ENCODE measurements around the gene HRH1.

HRH1 gene

DNA sequence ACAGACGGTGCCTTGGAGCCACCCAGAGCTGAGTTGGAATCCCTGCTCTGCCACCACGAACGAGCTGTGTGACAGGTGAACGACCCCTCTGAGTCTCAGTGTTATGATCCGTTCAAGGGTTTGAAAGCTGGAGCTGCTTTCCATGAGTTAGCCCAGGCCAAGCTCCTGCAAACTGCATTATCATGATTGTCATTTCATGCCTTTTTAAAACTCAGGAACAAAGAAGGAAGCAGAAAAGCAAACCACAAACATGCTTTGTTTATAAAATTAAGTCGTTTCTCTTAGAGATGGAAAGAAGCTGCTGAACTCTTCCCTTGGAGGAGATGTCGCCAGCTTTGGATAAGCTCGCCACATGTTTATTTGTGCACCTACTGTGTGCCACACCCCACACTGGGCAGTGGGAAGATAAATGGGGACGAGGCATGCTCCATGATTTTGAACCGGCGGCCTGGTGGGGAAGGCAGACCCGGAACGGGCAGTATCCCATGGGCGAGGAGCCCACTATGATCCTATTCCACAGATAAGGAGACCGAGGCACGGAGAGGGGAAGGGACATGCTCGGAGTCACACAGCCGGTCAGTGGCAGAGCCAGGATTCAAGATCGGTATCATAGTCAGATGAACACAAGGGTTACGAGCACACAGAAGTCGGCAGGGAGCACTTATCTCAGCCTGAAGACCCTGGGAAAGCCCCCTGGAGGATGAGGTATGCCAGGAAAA is 15.9 kb downstream of the HRH1 start:
- Histone ChIP-seq H3K9ac (ENCODE audit: low read length) (no peak overlapping the region), H3K27ac (ENCODE audit: low read length) (no peak overlapping the region)

DNA sequence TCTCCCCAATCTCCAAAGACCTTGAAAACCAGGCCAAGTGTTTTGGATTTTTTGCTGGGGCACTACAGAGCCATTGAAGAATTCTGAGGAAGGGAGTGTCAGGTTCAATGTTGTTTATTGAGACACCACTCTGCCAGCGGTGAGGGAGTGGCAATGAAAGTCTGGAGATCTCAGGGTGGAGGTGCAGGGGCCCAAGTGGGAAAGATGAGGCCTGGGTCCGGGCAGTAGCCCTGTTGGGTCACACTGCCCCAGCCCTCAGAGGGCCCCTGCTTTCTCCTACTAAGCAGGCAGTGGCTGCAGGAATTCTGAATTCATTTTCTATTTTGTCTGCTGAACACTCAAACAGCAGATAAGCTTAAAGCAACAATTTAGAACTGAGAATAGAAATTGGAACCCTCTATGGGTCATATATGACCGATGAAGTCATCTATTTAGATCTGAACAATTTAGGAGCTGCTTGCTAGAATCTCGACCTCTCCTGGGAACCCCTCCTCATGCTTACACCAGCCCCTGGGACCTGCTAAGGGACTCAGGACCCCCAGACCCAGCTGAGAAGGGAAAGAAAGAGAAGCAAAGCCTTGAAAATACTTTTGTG is 17.9 kb downstream of the HRH1 start:
- Histone ChIP-seq H3K36me3 (replicated peaks; ENCODE audit: insufficient read depth, low read length) (no peaks in the 10 kb centered on the region), H3K9ac (ENCODE audit: low read length) (no peak overlapping the region), H3K4me2 (ENCODE audit: low read depth, low read length) (no peak overlapping the region), H3K4me1 (ENCODE audit: low read length) (no peaks in the 10 kb centered on the region), H3K4me3 (ENCODE audit: low read length) (no peak overlapping the region), H2AFZ (ENCODE audit: low read length) (no peak overlapping the region), H3K79me2 (ENCODE audit: low read length) (no peaks in the 10 kb centered on the region), H4K20me1 (ENCODE audit: insufficient read depth, low read length) (no peaks in the 10 kb centered on the region), H3K27me3 (replicated peaks; ENCODE audit: insufficient read depth, low read length) (no peaks in the 10 kb centered on the region), H3K9me2 (replicated peaks; ENCODE audit: insufficient read depth, low read length) (no peaks in the 10 kb centered on the region), H3F3A (ENCODE audit: insufficient read depth, low read length) (no peaks in the 10 kb centered on the region), H3K27ac (ENCODE audit: low read length) (no peak overlapping the region), H3K9me3 (replicated peaks; ENCODE audit: insufficient read depth, low read length) (no peaks in the 10 kb centered on the region)
- TF ChIP-seq EZH2 (optimal IDR thresholded peaks at IDR 0.05; ENCODE audit: low read depth, low read length) (no peak), EZH2phosphoT487 (IDR thresholded peaks at IDR 0.05; ENCODE audit: low read length) (no peak), CTCF (IDR thresholded peaks at IDR 0.05; ENCODE audit: low read length) (no peak)
- DNase-seq, result no peak

More for the DNA sequence above, 15.9 kb downstream of the HRH1 start:
- no peaks in the 10 kb centered on the region for H3K9me3 ChIP-seq (replicated peaks; ENCODE audit: insufficient read depth, low read length)
- H3K4me2 ChIP-seq (ENCODE audit: low read depth, low read length), result no peak overlapping the region
- H3K4me1 ChIP-seq (ENCODE audit: low read length), result no peaks in the 10 kb centered on the region
- no peak overlapping the region for H3K4me3 ChIP-seq (ENCODE audit: low read length)
- DNase-seq, result no peak
- H2AFZ ChIP-seq (ENCODE audit: low read length), result no peak overlapping the region
- H3K27me3 ChIP-seq (replicated peaks; ENCODE audit: insufficient read depth, low read length), result no peaks in the 10 kb centered on the region
- no peaks in the 10 kb centered on the region for H3K79me2 ChIP-seq (ENCODE audit: low read length)
- no peaks in the 10 kb centered on the region for H3K36me3 ChIP-seq (replicated peaks; ENCODE audit: insufficient read depth, low read length)
- H3F3A ChIP-seq (ENCODE audit: insufficient read depth, low read length), result no peaks in the 10 kb centered on the region
- no peaks in the 10 kb centered on the region for H3K9me2 ChIP-seq (replicated peaks; ENCODE audit: insufficient read depth, low read length)
- H4K20me1 ChIP-seq (ENCODE audit: insufficient read depth, low read length), result no peaks in the 10 kb centered on the region
- no peak for TF ChIP-seq EZH2 (optimal IDR thresholded peaks at IDR 0.05; ENCODE audit: low read depth, low read length)
- no peak for TF ChIP-seq CTCF (IDR thresholded peaks at IDR 0.05; ENCODE audit: low read length)
- no peak for TF ChIP-seq EZH2phosphoT487 (IDR thresholded peaks at IDR 0.05; ENCODE audit: low read length)

- no peaks in the 10 kb centered on the region for H3F3A ChIP-seq (ENCODE audit: insufficient read depth, low read length)
- TF ChIP-seq EZH2phosphoT487 (IDR thresholded peaks at IDR 0.05; ENCODE audit: low read length), result no peak
- TF ChIP-seq CTCF (IDR thresholded peaks at IDR 0.05; ENCODE audit: low read length), result no peak
- TF ChIP-seq EZH2 (optimal IDR thresholded peaks at IDR 0.05; ENCODE audit: low read depth, low read length), result no peak
- no peak overlapping the region for H3K4me2 ChIP-seq (ENCODE audit: low read depth, low read length)
- DNase-seq, result no peak
- H4K20me1 ChIP-seq (ENCODE audit: insufficient read depth, low read length), result no peaks in the 10 kb centered on the region
- H3K9me2 ChIP-seq (replicated peaks; ENCODE audit: insufficient read depth, low read length), result no peaks in the 10 kb centered on the region
- no peaks in the 10 kb centered on the region for H3K79me2 ChIP-seq (ENCODE audit: low read length)
- no peak overlapping the region for H3K27ac ChIP-seq (ENCODE audit: low read length)
- no peaks in the 10 kb centered on the region for H3K4me1 ChIP-seq (ENCODE audit: low read length)
- no peaks in the 10 kb centered on the region for H3K27me3 ChIP-seq (replicated peaks; ENCODE audit: insufficient read depth, low read length)
- no peaks in the 10 kb centered on the region for H3K9me3 ChIP-seq (replicated peaks; ENCODE audit: insufficient read depth, low read length)
- no peak overlapping the region for H3K9ac ChIP-seq (ENCODE audit: low read length)
- H2AFZ ChIP-seq (ENCODE audit: low read length), result no peak overlapping the region
- H3K36me3 ChIP-seq (replicated peaks; ENCODE audit: insufficient read depth, low read length), result no peaks in the 10 kb centered on the region
- H3K4me3 ChIP-seq (ENCODE audit: low read length), result no peak overlapping the region
Observed at GRCh38 chr3:11173828-11174465, 19.7 kb downstream of the HRH1 start.

All from MM.1S (cell line).